Neutrophil (primary cell): ENCODE data around the gene STIL.

Experiments
- H3K27ac ChIP-seq: fragments of 200-600 bp; sonication (generic); 2 replicates; pipeline ENCODE4 v1.5.1; 2016; ENCODE audit warnings: mild to moderate bottlenecking, moderate library complexity
- H3K27me3 ChIP-seq: fragments of 200-600 bp; sonication (generic); 2 replicates; pipeline ENCODE4 v1.6.0; 2016; ENCODE audit warnings: mild to moderate bottlenecking
- H3K36me3 ChIP-seq: fragments of 200-600 bp; sonication (generic); 2 replicates; pipeline ENCODE4 v1.5.1; 2017
- H3K4me1 ChIP-seq, 2 experiments: fragments of 200-600 bp in 1 of 2; sonication (generic) in 1 of 2; 1 replicate in 1 of 2; 2 replicates in 1 of 2; pipeline versions ENCODE4 v1.5.1 to v1.6.1; 2013 to 2016; ENCODE audit warnings: low read depth in 1 of 2, low read length in 1 of 2, mild to moderate bottlenecking in 1 of 2, moderate library complexity in 1 of 2; ENCODE audit not compliant: control insufficient read depth in 1 of 2, insufficient read depth in 1 of 2
- H3K4me3 ChIP-seq, 2 experiments: fragments of 200-600 bp in 1 of 2; sonication (generic) in 1 of 2; 1 replicate in 1 of 2; 2 replicates in 1 of 2; pipeline ENCODE4 v1.5.1; 2013 to 2016; ENCODE audit warnings: low read depth in 1 of 2, low read length in 1 of 2, mild to moderate bottlenecking in 1 of 2, moderate library complexity in 1 of 2
- H3K9me3 ChIP-seq: fragments of 200-600 bp; sonication (generic); 2 replicates; pipeline ENCODE4 v1.5.1; 2016
- TF ChIP-seq, protein P1 (sequence below): fragments of 200-600 bp; sonication (generic); IDR thresholded peaks from 2 replicates; pipeline ENCODE4 v1.5.1; 2016; ENCODE audit warnings: antibody characterized with exemption

STIL gene

DNA sequence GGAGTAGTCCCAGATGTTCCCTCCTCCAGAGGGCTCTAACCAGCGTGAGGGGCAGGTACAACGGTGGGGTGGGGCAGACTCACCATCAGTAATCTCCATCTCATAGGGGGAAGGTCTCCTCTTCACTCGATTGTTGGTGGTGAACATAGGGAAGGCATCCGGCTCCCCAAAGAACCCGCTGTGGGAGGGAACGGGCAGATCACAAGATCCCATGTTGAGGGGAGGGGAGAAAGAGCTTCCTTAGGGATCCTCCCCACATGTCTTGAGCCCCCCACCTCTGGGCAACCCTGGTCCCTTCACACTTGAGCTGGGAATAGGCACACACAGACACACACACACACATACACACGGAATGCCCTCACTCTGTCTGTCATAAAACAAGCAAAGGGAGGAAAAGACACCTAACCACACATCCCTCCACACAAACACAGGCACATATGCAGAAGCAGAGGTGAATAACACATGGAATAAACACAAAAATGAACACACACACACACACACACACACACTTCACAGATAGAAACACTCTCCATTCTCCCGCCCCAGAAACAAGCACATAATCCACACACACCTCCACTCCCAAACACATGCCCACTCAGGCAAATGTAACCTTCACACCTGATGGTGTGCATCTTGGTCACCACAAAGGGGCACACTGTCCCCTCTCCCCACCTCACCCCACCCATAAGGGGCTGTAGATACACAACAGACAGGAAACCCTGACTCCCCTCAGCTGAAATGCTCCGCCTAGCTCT, 89.8 kb downstream of the STIL start:
- Histone ChIP-seq H3K4me3 (no peak overlapping the region), H3K4me1 (peaks cover 0 to 10% of the 10 kb centered on the region in 2 experiments), H3K27ac (no peak overlapping the region), H3K9me3 (no peaks in the 10 kb centered on the region), H3K27me3 (peaks cover 89% of the 10 kb centered on the region), H3K36me3 (no peaks in the 10 kb centered on the region)
- TF ChIP-seq, protein P1, sequence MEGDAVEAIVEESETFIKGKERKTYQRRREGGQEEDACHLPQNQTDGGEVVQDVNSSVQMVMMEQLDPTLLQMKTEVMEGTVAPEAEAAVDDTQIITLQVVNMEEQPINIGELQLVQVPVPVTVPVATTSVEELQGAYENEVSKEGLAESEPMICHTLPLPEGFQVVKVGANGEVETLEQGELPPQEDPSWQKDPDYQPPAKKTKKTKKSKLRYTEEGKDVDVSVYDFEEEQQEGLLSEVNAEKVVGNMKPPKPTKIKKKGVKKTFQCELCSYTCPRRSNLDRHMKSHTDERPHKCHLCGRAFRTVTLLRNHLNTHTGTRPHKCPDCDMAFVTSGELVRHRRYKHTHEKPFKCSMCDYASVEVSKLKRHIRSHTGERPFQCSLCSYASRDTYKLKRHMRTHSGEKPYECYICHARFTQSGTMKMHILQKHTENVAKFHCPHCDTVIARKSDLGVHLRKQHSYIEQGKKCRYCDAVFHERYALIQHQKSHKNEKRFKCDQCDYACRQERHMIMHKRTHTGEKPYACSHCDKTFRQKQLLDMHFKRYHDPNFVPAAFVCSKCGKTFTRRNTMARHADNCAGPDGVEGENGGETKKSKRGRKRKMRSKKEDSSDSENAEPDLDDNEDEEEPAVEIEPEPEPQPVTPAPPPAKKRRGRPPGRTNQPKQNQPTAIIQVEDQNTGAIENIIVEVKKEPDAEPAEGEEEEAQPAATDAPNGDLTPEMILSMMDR, result no peak

DNA sequence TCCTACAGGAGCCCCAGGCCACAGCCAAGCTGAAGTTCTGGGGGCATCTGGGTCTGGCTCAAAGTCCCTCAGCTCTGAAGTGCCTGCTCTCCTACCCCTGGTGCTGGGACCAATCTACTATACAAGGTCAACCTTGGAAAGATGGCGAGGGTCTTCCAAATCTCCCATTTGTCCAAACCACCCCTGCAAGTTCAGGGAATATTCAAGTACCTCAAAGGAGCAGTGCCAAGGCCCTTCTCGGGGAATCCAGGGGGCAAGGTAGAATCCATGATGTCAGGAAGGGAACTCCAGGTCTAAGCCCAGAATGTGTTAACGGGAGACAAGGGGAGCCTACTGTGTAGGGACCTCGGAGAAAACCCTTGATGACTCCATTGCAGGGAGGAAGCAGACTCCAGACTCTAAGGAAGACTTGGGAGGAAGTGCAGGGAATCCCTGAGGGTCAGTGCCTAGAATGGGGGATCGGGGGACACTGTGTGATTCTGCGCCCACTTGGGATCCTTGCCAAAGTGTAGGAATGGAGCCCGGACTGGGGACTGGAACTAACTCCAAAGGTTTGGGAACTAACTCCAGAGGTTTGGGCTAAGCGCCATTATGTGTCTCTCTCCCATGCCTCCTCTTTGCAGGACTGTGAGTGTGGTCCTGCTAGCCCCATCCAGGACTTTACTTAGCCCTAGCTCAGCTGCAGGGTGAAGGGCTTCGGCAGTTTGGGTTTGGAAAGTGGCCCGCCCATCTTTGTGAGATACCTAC, 90.6 kb downstream of the STIL start:
- peaks cover 81% of the 10 kb centered on the region for H3K27me3 ChIP-seq
- TF ChIP-seq, protein P1, result no peak

DNA sequence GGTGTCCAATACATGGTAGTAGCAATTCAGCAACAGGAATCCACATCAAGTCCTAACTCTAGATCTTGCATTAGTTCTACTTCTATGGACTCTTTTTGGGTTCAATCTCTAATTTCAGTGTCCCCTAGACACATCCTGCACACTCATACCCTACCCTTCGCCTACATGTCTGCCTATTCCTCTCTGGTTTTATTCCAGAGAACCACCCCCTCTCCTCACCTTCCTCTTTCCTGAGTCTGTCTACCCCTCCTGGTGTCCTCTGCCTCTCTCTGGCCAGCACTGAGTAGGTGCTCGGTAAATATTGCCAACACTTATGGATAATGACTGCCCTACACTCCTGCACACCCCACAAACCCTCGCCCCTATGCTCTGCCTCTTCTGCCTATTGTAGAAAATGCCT, 91.5 kb downstream of the STIL start:
- Histone ChIP-seq H3K27ac (no peak overlapping the region), H3K4me1 (peaks cover 0 to 10% of the 10 kb centered on the region in 2 experiments), H3K9me3 (no peaks in the 10 kb centered on the region), H3K27me3 (peaks cover 72% of the 10 kb centered on the region), H3K36me3 (no peaks in the 10 kb centered on the region), H3K4me3 (no peak overlapping the region)
- TF ChIP-seq, protein P1, result no peak

More for the DNA sequence above, 90.6 kb downstream of the STIL start:
- H3K36me3 ChIP-seq, result no peaks in the 10 kb centered on the region
- peaks cover 0 to 10% of the 10 kb centered on the region in 2 experiments for H3K4me1 ChIP-seq
- H3K9me3 ChIP-seq, result no peaks in the 10 kb centered on the region
- no peak overlapping the region for H3K27ac ChIP-seq
- H3K4me3 ChIP-seq, result no peak overlapping the region

DNA sequence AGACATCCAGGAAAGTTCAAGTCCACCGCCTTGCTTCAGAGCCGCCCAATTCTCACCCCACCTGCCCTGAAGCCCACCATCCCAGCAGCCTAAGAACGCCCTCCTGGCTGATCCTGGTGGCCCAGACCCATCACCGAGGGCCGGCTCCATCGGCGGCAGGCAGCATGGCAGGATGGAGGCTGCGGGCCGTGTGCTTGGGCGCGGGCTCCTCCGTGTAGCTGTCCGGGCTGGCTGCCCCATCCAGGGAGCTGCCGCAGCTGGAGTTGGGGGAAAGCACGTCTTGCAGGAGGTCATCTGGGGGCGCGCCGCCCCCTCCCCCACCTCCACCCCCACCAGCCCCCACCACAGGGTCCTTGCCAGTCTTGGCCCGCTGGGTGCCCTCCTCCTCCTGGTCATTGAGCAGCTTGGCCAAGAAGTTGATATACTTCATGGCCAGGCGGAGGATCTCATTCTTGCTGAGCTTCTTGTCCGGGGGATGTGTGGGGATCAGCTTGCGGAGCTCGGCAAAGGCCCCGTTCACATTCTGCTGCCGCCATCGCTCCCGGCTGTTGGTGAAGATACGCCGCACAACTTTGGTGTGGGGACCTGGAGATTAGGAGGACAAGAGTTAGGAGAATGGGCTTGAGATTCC, 94.2 kb downstream of the STIL start:
- TF ChIP-seq, protein P1, result no peak
- peaks cover 45% of the 10 kb centered on the region for H3K27me3 ChIP-seq

DNA sequence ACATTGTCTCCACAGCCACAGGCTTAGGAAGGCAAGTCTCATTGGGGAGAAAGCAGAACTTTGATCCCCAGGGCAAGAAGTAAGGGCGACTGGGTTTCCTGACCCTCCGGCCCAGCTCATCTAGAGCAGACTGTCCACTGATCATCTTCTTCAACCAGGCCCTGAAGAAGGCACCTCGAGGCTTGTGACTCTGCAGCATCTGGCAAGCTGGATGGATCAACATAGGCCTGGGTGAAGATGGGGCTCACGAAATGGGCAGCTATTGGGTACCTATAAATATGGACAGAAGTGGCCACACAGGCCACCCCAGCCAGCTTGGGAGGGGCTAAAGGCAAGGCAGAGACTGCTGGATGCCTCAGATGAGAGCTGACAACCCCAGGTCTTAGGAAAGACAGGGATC, 94.9 kb downstream of the STIL start:
- H3K4me1 ChIP-seq, result peaks cover 0 to 4% of the 10 kb centered on the region in 2 experiments
- H3K9me3 ChIP-seq, result no peaks in the 10 kb centered on the region
- H3K27me3 ChIP-seq, result peaks cover 38% of the 10 kb centered on the region
- no peaks in the 10 kb centered on the region for H3K36me3 ChIP-seq
- H3K27ac ChIP-seq, result no peak overlapping the region
- TF ChIP-seq, protein P1, result no peak
- H3K4me3 ChIP-seq, result no peak overlapping the region

More for the DNA sequence above, 94.2 kb downstream of the STIL start:
- Histone ChIP-seq H3K36me3 (no peaks in the 10 kb centered on the region), H3K4me1 (peaks cover 0 to 2% of the 10 kb centered on the region in 2 experiments), H3K27ac (no peak overlapping the region), H3K9me3 (no peaks in the 10 kb centered on the region), H3K4me3 (no peak overlapping the region)
